T47D (cell line): Measurements from ENCODE around the gene WHRN.

Source experiments
- DNase-seq, 2 experiments: peaks; one replicate each; pipeline versions ENCODE4 v3.0.0 to v3.0.0-alpha.2; 2011 to 2012; ENCODE audit warnings: low read depth in 1 of 2, low spot score in 1 of 2
- JUND ChIP-seq: IDR thresholded peaks from 2 replicates; pipeline ENCODE4 v1.6.1; 2012; ENCODE audit warnings: low read depth
- in situ Hi-C: cut with HindIII; loops from 2 replicates; pipeline ENCODE4 v1.10.0; 2016; ENCODE audit warnings: low sequenced_read_pairs, low pct_unique_long_range_greater_than_20kb

WHRN gene

DNA sequence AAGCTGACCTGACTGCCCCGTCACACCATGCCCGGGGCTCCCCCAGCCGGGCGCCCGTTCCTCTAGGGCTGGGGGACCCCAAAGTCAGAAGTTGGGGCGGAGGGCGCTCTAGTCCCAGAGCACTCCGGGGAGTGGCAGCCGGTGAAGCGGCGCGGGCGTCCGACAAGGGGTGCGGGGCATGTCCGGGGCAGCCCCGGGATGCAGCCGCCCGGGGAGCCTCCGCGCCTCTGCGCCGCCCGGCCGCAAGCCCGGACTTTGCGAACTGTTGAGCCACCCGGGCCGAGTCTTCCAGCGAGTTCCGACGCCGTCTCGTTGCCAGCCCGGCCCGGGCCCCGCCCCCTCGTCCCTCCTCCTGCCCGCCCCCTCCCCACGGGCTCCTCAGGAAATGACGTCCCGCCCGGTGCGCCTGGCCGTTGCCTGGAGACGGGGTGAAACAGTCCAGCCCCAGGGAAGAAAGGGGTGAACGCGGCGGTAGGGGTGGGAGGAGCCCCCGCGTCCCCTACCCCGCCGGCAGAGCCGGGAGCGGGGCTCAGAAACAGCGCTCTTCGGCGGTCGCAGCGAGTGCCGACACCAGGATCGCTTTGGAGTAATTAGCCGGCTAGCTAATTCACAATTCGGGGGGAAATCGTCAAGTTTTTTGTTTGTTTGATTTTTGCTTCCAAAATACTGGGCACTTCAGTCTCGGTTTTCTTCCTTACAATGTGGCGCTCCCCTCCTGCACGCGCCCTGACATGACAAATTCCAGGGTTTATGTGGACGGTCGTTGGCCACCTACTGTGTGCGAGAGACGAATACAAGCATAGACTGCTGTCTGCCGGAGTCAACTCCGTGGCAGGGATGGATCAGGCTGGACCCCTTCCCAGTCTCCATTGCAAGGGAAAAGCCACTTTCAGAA is at the start of gene WHRN:
WHRN (minus strand) TSS at position 287 of the 895 bp plus-strand sequence. CDS start 672 bp downstream, outside the sequence.
- in situ Hi-C loops = no loop called here
- TF ChIP-seq JUND = no peak
- peak; percentile 96 to 98 for DNase-seq

- in situ Hi-C loops = no loop called here
- no peak for DNase-seq
- no peak for TF ChIP-seq JUND
Observed at GRCh38 chr9:114553202-114553601, 47.9 kb upstream of the WHRN start.

- in situ Hi-C loops = no loop called here
- DNase-seq = no peak
- TF ChIP-seq JUND = no peak
Observed at GRCh38 chr9:114552706-114553105, 47.4 kb upstream of the WHRN start.

GRCh38 chr9:114551750-114552685 is 46.7 kb upstream of the WHRN start:
- in situ Hi-C loops = no loop called here
- DNase-seq = peak; percentile 38 to 69
- no peak for TF ChIP-seq JUND

- no peak for DNase-seq
- in situ Hi-C loops = no loop called here
- TF ChIP-seq JUND = no peak
Observed at GRCh38 chr9:114549697-114550330, 44.5 kb upstream of the WHRN start.

DNA sequence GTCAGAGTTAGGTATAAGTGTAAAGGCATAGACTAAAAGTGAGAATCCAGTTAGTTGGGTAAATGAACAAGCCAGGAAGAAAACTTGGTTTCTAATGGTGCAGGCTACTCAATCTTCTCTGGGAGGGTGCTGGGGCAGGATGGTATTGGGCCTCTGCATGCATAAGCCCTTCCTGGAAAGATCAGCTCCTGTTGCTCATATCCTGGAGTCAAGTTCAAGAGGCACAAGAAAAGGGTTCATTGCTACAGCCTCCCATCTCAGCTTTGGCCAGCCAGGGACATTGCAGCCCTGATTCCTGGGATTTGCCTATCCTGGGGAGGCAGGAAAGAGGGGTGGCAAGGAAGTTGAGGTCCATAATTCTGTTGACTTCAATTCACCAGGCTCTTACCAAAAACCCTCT is 41.6 kb upstream of the WHRN start:
- no peak for TF ChIP-seq JUND
- no peak for DNase-seq
- in situ Hi-C loops = no loop called here

- no peak for TF ChIP-seq JUND
- peak in 1 of 2 experiments; percentile 23 for DNase-seq
- in situ Hi-C loops = no loop called here
Observed at GRCh38 chr9:114545055-114545454, 39.8 kb upstream of the WHRN start.

DNA sequence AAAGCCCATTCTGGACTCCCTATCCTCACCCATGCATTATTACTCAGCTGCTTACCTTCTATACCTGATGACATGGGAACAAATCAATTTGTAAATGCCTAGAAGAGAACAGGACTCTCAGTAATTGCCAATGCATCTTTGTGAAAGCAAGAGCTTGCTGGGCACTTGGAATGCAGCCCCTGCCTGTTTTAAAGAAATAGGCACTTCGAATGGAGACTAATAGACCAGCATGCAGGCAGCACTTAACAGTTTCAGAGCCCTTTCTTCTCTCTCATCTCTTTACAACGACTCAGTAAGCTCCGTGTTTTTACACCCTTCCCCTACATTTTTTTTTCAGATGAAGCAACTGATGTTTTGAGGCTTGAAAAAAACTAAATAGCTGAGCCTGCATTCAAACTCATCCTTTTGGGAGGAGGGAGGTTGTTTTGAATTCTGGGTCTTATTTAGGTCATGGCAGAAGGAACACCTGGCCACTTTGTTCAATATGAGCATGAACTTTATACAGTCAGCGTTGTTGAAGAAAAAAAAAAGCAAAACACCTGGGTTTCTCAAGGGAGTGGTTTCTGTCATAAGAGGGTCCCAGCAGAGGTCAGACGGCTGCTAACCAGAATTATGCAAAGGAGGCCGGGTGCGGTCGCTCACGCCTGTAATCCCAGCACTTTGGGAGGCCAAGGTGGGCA is 34.6 kb upstream of the WHRN start:
- in situ Hi-C loops = no loop called here
- TF ChIP-seq JUND = no peak
- DNase-seq = no peak

- peak in 1 of 2 experiments; percentile 38 for DNase-seq
- in situ Hi-C loops = no loop called here
- TF ChIP-seq JUND = no peak
Observed at GRCh38 chr9:114538241-114538640, 33.0 kb upstream of the WHRN start.

DNA sequence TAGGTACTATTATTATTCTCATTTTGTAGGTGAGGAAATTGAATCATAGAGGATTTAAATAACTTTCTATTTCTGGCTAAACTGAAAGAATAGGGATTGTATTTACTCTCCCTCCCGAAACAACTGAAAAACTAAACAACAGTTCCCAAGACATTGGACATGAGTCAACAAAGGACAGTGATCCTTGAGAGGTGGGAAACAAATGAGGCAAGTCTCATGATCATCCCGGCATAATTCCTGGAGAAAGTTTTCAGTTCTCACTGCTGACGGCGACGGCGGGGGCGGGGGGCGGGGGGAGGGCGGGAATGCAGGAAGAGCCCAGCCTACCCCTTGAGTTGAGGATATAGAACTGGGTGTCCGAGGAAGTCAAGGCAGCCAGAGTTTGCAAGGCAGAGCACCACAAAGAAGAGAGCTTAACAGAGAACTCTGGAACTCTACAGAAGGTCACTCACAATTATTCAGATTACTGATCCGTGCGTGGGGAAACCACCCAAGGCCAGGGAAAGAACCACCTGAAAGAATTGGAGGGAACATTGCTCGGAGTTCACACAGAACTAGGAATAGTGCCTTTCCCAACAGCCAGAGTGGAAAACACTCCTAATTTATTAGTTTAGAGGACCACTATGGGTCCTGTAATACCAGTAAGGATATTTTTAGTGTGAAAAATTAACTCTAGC is 27.4 kb upstream of the WHRN start:
- no peak for TF ChIP-seq JUND
- DNase-seq = no peak
- in situ Hi-C loops = no loop called here

DNA sequence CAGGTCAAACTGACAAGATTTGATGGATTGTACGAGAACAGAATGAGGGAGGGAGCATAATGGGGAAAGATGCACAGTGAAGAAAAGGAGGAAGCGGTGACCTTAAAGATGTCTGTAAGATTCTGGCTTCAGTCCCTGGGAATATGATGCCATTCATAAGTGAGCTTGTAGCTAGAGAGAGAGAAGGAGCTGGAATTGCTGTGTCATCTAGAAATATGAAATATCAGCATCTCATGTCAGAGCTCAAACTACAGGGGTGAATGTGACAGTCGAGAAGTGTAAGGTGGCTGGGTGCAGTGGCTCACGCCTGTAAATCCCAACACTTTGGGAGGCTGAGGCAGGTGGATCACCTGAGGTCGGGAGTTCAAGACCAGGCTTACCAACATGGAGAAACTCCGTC is 24.0 kb upstream of the WHRN start:
- in situ Hi-C loops = no loop called here
- DNase-seq = no peak
- no peak for TF ChIP-seq JUND
